Kidney tubule cell (primary cell): Measurements from ENCODE around the gene VWC2.
"Not testable (repeated sequence)": the region's sequence is repeated elsewhere in the genome, so short reads cannot be mapped to it uniquely, and the experiment has no call there.

Source experiments
- DNase-seq: peaks from one replicate; pipeline ENCODE4 v3.0.0-alpha.2; 2018; ENCODE audit warnings: low spot score

The VWC2 gene

GRCh38 chr7:49787980-49788379 lies 14.5 kb downstream of the VWC2 start:
- DNase-seq = no peak

- DNase-seq = no peak
These were observed 15.1 kb downstream of the VWC2 start for GRCh38 chr7:49788455-49789059.

GRCh38 chr7:49789736-49790135 lies 16.3 kb downstream of the VWC2 start:
- DNase-seq = no peak

GRCh38 chr7:49790209-49790608 lies 16.8 kb downstream of the VWC2 start:
- DNase-seq = no peak

- DNase-seq = peak; percentile 54
These were observed 17.8 kb downstream of the VWC2 start for GRCh38 chr7:49791088-49791741.

- DNase-seq = no peak
These were observed 24.7 kb downstream of the VWC2 start for GRCh38 chr7:49797987-49798660.

- DNase-seq = peak; percentile 45
These were observed 26.6 kb downstream of the VWC2 start for GRCh38 chr7:49800031-49800430.

- DNase-seq = no peak
These were observed 29.2 kb downstream of the VWC2 start for GRCh38 chr7:49802600-49802999.

GRCh38 chr7:49803812-49804211 lies 30.4 kb downstream of the VWC2 start:
- DNase-seq = no peak

- DNase-seq = no peak
These were observed 32.1 kb downstream of the VWC2 start for GRCh38 chr7:49805371-49806007.

GRCh38 chr7:49812534-49812933 lies 39.1 kb downstream of the VWC2 start:
- DNase-seq = no peak

- no peak for DNase-seq
These were observed 43.8 kb downstream of the VWC2 start for GRCh38 chr7:49817279-49817678.

- DNase-seq = no peak
These were observed 47.7 kb downstream of the VWC2 start for GRCh38 chr7:49821181-49821580.

GRCh38 chr7:49822856-49823255 lies 49.4 kb downstream of the VWC2 start:
- no peak for DNase-seq

GRCh38 chr7:49823566-49823965 lies 50.1 kb downstream of the VWC2 start:
- no peak for DNase-seq

- DNase-seq = no peak
These were observed 66.6 kb downstream of the VWC2 start for GRCh38 chr7:49839863-49840645.

GRCh38 chr7:49840751-49841405 lies 67.4 kb downstream of the VWC2 start:
- DNase-seq = no peak

GRCh38 chr7:49845626-49846025 lies 72.2 kb downstream of the VWC2 start:
- no peak for DNase-seq

GRCh38 chr7:49848211-49848841 lies 74.9 kb downstream of the VWC2 start:
- peak; percentile 90 for DNase-seq

- no peak for DNase-seq
These were observed 77.6 kb downstream of the VWC2 start for GRCh38 chr7:49850921-49851613.

- not testable (repeated sequence) for DNase-seq
These were observed 78.1 kb downstream of the VWC2 start for GRCh38 chr7:49851614-49851934.
